H9 (cell line): ENCODE results near the gene RBM33. TPM values are rescaled to one million over a fixed set of nuclear protein-coding genes. Genes with fewer than 3 reads are reported as not detected.

Experiments used
- DNase-seq: peaks from one replicate; pipeline ENCODE4 v3.0.0-alpha.2; 2017
- H2AFZ ChIP-seq: one replicate; pipeline ENCODE4 v1.6.1; 2013; ENCODE audit warnings: mild to moderate bottlenecking, low read length, control low read depth, moderate library complexity
- H2AK5ac ChIP-seq: 2 replicates; pipeline ENCODE4 v1.6.1; 2013; ENCODE audit warnings: low read length, control low read depth, mixed read lengths; ENCODE audit not compliant: insufficient read length
- H2BK120ac ChIP-seq: one replicate; pipeline ENCODE4 v1.6.1; 2013; ENCODE audit warnings: low read depth, mild to moderate bottlenecking, low read length, control low read depth, inconsistent platforms; ENCODE audit not compliant: poor library complexity, severe bottlenecking
- H2BK12ac ChIP-seq: 2 replicates; pipeline ENCODE4 v1.6.1; 2013; ENCODE audit warnings: low read length, control low read depth, mixed read lengths, low read depth; ENCODE audit not compliant: insufficient read length
- H2BK15ac ChIP-seq: 2 replicates; pipeline ENCODE4 v1.6.1; 2013; ENCODE audit warnings: low read depth, low read length, control low read depth
- H2BK20ac ChIP-seq: one replicate; pipeline ENCODE4 v1.6.1; 2013; ENCODE audit warnings: low read depth, mild to moderate bottlenecking, low read length, control low read depth, inconsistent platforms; ENCODE audit not compliant: poor library complexity, severe bottlenecking
- H2BK5ac ChIP-seq: 2 replicates; pipeline ENCODE4 v1.6.1; 2013; ENCODE audit warnings: low read length, control low read depth, mixed read lengths; ENCODE audit not compliant: insufficient read length
- H3K14ac ChIP-seq: 2 replicates; pipeline ENCODE4 v1.6.1; 2013; ENCODE audit warnings: low read length, control low read depth; ENCODE audit not compliant: insufficient read depth
- H3K18ac ChIP-seq: 2 replicates; pipeline ENCODE4 v1.6.1; 2013; ENCODE audit warnings: low read depth, mild to moderate bottlenecking, mixed read lengths, low read length, control low read depth; ENCODE audit not compliant: insufficient read length
- H3K23ac ChIP-seq: 2 replicates; pipeline ENCODE4 v1.6.1; 2013; ENCODE audit warnings: low read length, control low read depth, mixed read lengths, low read depth; ENCODE audit not compliant: insufficient read length
- H3K23me2 ChIP-seq: 2 replicates; pipeline ENCODE4 v1.6.1; 2013; ENCODE audit warnings: low read depth, mild to moderate bottlenecking, mixed read lengths, low read length, control low read depth; ENCODE audit not compliant: insufficient read length, poor library complexity, severe bottlenecking
- H3K27ac ChIP-seq: 2 replicates; pipeline ENCODE4 v1.5.1; 2013; ENCODE audit warnings: low read length, control low read depth, mixed read lengths, low read depth; ENCODE audit not compliant: insufficient read length
- H3K27me3 ChIP-seq: 2 replicates; pipeline ENCODE4 v1.6.1; 2013; ENCODE audit warnings: low read length, control low read depth, inconsistent platforms; ENCODE audit not compliant: insufficient read depth
- H3K4ac ChIP-seq: 2 replicates; pipeline ENCODE4 v1.6.1; 2013; ENCODE audit warnings: low read depth, mild to moderate bottlenecking, control low read depth, inconsistent platforms, low read length, moderate library complexity
- H3K4me1 ChIP-seq: 2 replicates; pipeline ENCODE4 v1.6.1; 2013; ENCODE audit warnings: low read length, control low read depth, inconsistent platforms; ENCODE audit not compliant: insufficient read depth
- H3K4me2 ChIP-seq: 2 replicates; pipeline ENCODE4 v1.6.1; 2013; ENCODE audit warnings: low read length, control low read depth, mixed read lengths; ENCODE audit not compliant: insufficient read length, insufficient read depth
- H3K56ac ChIP-seq: 2 replicates; pipeline ENCODE4 v1.6.1; 2013; ENCODE audit warnings: low read depth, mild to moderate bottlenecking, mixed read lengths, low read length, control low read depth; ENCODE audit not compliant: insufficient read length
- H3K79me1 ChIP-seq: 2 replicates; pipeline ENCODE4 v1.6.1; 2013; ENCODE audit warnings: low read depth, mild to moderate bottlenecking, moderate library complexity, low read length, control low read depth, inconsistent platforms; ENCODE audit not compliant: insufficient read depth, poor library complexity, severe bottlenecking
- H3K79me2 ChIP-seq: 2 replicates; pipeline ENCODE4 v1.6.1; 2013; ENCODE audit warnings: low read length, control low read depth, inconsistent platforms; ENCODE audit not compliant: insufficient read depth
- H3K9ac ChIP-seq: 2 replicates; pipeline ENCODE4 v1.6.1; 2013; ENCODE audit warnings: low read length, control low read depth, mixed read lengths; ENCODE audit not compliant: insufficient read length; ENCODE audit errors: extremely low read depth
- H3K9me3 ChIP-seq: one replicate; pipeline ENCODE4 v1.6.1; 2013; ENCODE audit warnings: low read depth, low read length, inconsistent platforms; ENCODE audit not compliant: control insufficient read depth
- H3T11ph ChIP-seq: one replicate; pipeline ENCODE4 v1.6.1; 2013; ENCODE audit warnings: mild to moderate bottlenecking, low read length, control low read depth, inconsistent platforms
- H4K20me1 ChIP-seq: one replicate; pipeline ENCODE4 v1.6.1; 2013; ENCODE audit not compliant: control insufficient read depth, insufficient read length, insufficient read depth
- H4K5ac ChIP-seq: 2 replicates; pipeline ENCODE4 v1.6.1; 2013; ENCODE audit warnings: low read depth, mild to moderate bottlenecking, mixed read lengths, low read length, control low read depth; ENCODE audit not compliant: insufficient read length
- H4K8ac ChIP-seq: replicated peaks from 2 replicates; pipeline ENCODE4 v1.6.1; 2013; ENCODE audit warnings: low read length, control low read depth, mixed read lengths, low read depth; ENCODE audit not compliant: insufficient read length
- H4K91ac ChIP-seq: 2 replicates; pipeline ENCODE4 v1.6.1; 2013; ENCODE audit warnings: low read depth, mild to moderate bottlenecking, moderate library complexity, mixed read lengths, low read length, control low read depth; ENCODE audit not compliant: insufficient read length
- H3K27ac Mint-ChIP-seq, 3 experiments: 2 replicates in 2 of 3; 3 replicates in 1 of 3; pipeline ENCODE4 v1.8.0; 2020 to 2021; ENCODE audit warnings: mixed read lengths in 3 of 3, mild to moderate bottlenecking in 1 of 3, moderate library complexity in 1 of 3
- H3K27me3 Mint-ChIP-seq: 2 replicates; pipeline ENCODE4 v1.8.0; 2021; ENCODE audit warnings: low read depth, mild to moderate bottlenecking, moderate library complexity, mixed read lengths
- H3K36me3 Mint-ChIP-seq, 3 experiments: 2 replicates in 2 of 3; 3 replicates in 1 of 3; pipeline ENCODE4 v1.8.0; 2020 to 2021; ENCODE audit warnings: low read depth in 3 of 3, mixed read lengths in 3 of 3; ENCODE audit not compliant: insufficient read depth in 1 of 3
- H3K4me1 Mint-ChIP-seq, 2 experiments: 2 replicates each; pipeline ENCODE4 v1.8.0; 2020; ENCODE audit warnings: mixed read lengths in 2 of 2
- H3K4me3 Mint-ChIP-seq, 2 experiments: 2 replicates in 1 of 2; 3 replicates in 1 of 2; pipeline ENCODE4 v1.8.0; 2020 to 2021; ENCODE audit warnings: mild to moderate bottlenecking in 2 of 2, mixed read lengths in 2 of 2, moderate library complexity in 1 of 2
- H3K9me3 Mint-ChIP-seq, 2 experiments: 2 replicates in 1 of 2; 3 replicates in 1 of 2; pipeline ENCODE4 v1.8.0; 2020; ENCODE audit warnings: mild to moderate bottlenecking in 2 of 2, mixed read lengths in 2 of 2, moderate library complexity in 1 of 2
- WGBS: extraction: QIAGEN DNeasy Blood & Tissue Kit; methylation state at CpG from one replicate; pipeline ENCODE4 v1.1.7; 2013; ENCODE audit warnings: missing lambda C conversion rate, low lambda C conversion rate, mixed read lengths; ENCODE audit not compliant: insufficient read length; ENCODE audit errors: extremely low coverage; 5-methylcytosine and 5-hydroxymethylcytosine counted together
- total RNA-seq: library from RNA; stranded (reverse); gene quantifications from 2 replicates; pipeline ENCODE4 v1.2.1, GENCODE V29; 2021
- TF ChIP-seq, protein P1 (sequence below): fragments of 200-600 bp; sonication (generic); conservative IDR thresholded peaks from 3 replicates; pipeline ENCODE4 v1.8.0; 2021; ENCODE audit warnings: antibody characterized with exemption, mild to moderate bottlenecking

Gene RBM33
- total RNA-seq, 1 experiment from 2014 or later = 71.3 TPM

DNA sequence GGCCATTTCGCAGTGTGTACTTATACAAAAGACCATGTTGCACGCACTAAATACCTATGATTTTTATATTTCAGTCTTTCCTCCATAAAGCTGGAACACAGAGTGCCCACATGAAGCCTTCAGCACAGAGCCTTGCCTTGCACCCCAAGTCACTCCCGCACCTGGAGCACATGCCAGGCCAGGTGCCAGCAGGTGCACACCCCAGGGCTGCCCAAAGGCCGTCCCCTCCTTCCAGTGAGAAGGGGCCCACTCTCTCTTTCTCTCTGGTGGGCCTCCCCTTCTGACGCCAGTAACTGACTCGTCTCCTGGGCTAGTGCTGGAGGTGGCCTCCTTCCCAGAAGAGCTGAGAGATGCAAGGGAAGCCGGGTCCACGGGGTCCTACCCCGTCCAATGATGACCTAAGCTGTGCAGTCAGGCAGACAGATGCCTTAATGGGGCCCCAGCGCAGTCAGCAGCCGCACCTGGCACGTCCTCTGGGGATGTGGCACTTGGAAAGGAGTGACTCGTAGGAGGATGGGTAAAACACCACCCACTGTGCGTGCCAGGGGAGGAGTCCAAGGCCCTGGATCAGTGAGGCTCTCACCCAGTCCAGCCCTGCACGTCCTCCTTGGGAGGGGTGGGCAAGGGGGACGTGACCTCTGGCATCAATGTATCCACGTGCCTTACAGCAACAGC lies 185.5 kb downstream of the RBM33 start:
- H2AFZ ChIP-seq = no peak overlapping the region
- H3K4me2 ChIP-seq = no peak overlapping the region
- WGBS = no CpG with 5 or more reads among the region's 17 CpGs
- H3K4me1 ChIP-seq = no peaks in the 10 kb centered on the region
- H3K36me3 Mint-ChIP-seq = no peaks in the 10 kb centered on the region
- no peak overlapping the region for H3K27ac ChIP-seq
- no peak overlapping the region for H3T11ph ChIP-seq
- H3K27ac Mint-ChIP-seq = no peak overlapping the region; a peak in 1 of 7 replicates
- peaks cover 5 to 9% of the 10 kb centered on the region in 2 experiments; a peak in 3 of 4 replicates for H3K4me1 Mint-ChIP-seq
- no peak overlapping the region for H3K23ac ChIP-seq
- DNase-seq = no peak
- H3K79me1 ChIP-seq = no peaks in the 10 kb centered on the region
- H3K27me3 Mint-ChIP-seq = peaks cover 15% of the 10 kb centered on the region
- H3K4me3 Mint-ChIP-seq = no peak overlapping the region
- no peaks in the 10 kb centered on the region for H3K27me3 ChIP-seq
- H3K9me3 ChIP-seq = no peaks in the 10 kb centered on the region
- H2BK15ac ChIP-seq = no peak overlapping the region
- H2BK12ac ChIP-seq = no peak overlapping the region
- TF ChIP-seq, protein P1, sequence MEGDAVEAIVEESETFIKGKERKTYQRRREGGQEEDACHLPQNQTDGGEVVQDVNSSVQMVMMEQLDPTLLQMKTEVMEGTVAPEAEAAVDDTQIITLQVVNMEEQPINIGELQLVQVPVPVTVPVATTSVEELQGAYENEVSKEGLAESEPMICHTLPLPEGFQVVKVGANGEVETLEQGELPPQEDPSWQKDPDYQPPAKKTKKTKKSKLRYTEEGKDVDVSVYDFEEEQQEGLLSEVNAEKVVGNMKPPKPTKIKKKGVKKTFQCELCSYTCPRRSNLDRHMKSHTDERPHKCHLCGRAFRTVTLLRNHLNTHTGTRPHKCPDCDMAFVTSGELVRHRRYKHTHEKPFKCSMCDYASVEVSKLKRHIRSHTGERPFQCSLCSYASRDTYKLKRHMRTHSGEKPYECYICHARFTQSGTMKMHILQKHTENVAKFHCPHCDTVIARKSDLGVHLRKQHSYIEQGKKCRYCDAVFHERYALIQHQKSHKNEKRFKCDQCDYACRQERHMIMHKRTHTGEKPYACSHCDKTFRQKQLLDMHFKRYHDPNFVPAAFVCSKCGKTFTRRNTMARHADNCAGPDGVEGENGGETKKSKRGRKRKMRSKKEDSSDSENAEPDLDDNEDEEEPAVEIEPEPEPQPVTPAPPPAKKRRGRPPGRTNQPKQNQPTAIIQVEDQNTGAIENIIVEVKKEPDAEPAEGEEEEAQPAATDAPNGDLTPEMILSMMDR = no peak
- H2BK20ac ChIP-seq = no peak overlapping the region
- no peak overlapping the region for H4K91ac ChIP-seq
- no peaks in the 10 kb centered on the region for H3K79me2 ChIP-seq
- H2AK5ac ChIP-seq = no peak overlapping the region
- H3K9me3 Mint-ChIP-seq = no peaks in the 10 kb centered on the region
- H4K20me1 ChIP-seq = peaks cover 3% of the 10 kb centered on the region
- H2BK120ac ChIP-seq = no peak overlapping the region
- H3K56ac ChIP-seq = no peak overlapping the region
- no peaks in the 10 kb centered on the region for H3K23me2 ChIP-seq
- no peak overlapping the region for H2BK5ac ChIP-seq
- H4K5ac ChIP-seq = no peak overlapping the region
- H3K14ac ChIP-seq = no peak overlapping the region; the same call in 1 of the 2 replicates
- no peak overlapping the region for H3K18ac ChIP-seq
- no peak overlapping the region for H4K8ac ChIP-seq
- H3K4ac ChIP-seq = no peak overlapping the region
- no peak overlapping the region for H3K9ac ChIP-seq

Other genes starting within 250 kb of the RBM33 start
- gene EN2, start 186.5 kb upstream of the RBM33 start, total RNA-seq = 0.07 and 0.15 TPM in 2 replicates
- gene CNPY1, start 98.1 kb upstream of the RBM33 start, total RNA-seq = not detected in 2 replicates
- gene SHH, start 167.8 kb downstream of the RBM33 start, total RNA-seq = 0.07 and 0.09 TPM in 2 replicates